BLaER1 (cell line): ENCODE measurements around the gene ANKRD42.
A peak's percentile ranks its signal among the peaks of the same experiment; 100 is the strongest.

ENCODE experiments used
- H3K27ac ChIP-seq: shearing (Covaris generic); formaldehyde crosslinking; 2 replicates; pipeline ENCODE4 v1.8.1; 2022
- H3K27me3 ChIP-seq: shearing (Covaris generic); formaldehyde crosslinking; 2 replicates; pipeline ENCODE4 v1.8.1; 2022
- H3K36me3 ChIP-seq: shearing (Covaris generic); formaldehyde crosslinking; 2 replicates; pipeline ENCODE4 v1.8.1; 2022
- H3K4me1 ChIP-seq: shearing (Covaris generic); formaldehyde crosslinking; 2 replicates; pipeline ENCODE4 v1.8.1; 2022
- H3K4me2 ChIP-seq: shearing (Covaris generic); formaldehyde crosslinking; 2 replicates; pipeline ENCODE4 v1.8.1; 2022
- H3K4me3 ChIP-seq: shearing (Covaris generic); formaldehyde crosslinking; 2 replicates; pipeline ENCODE4 v1.8.1; 2022
- H3K9ac ChIP-seq: shearing (Covaris generic); formaldehyde crosslinking; 2 replicates; pipeline ENCODE4 v1.8.1; 2022
- H3K9me3 ChIP-seq: shearing (Covaris generic); formaldehyde crosslinking; 2 replicates; pipeline ENCODE4 v1.8.1; 2022
- H4K20me1 ChIP-seq: shearing (Covaris generic); formaldehyde crosslinking; 2 replicates; pipeline ENCODE4 v1.8.1; 2022
- Cebpa-rat ChIP-seq: shearing (Covaris generic); IDR thresholded peaks from 2 replicates; pipeline ENCODE4 v1.8.1; 2022

The ANKRD42 gene

GRCh38 chr11:83193315-83194280 lies at the start of gene ANKRD42:
ANKRD42 (plus strand) TSS chr11:83193712; CDS start chr11:83194671, 959 bp downstream.
- no peak for TF ChIP-seq Cebpa-rat
- Histone ChIP-seq H3K36me3 (peaks cover 37% of the 10 kb centered on the region), H3K27me3 (no peaks in the 10 kb centered on the region), H4K20me1 (no peaks in the 10 kb centered on the region), H3K4me2 (peak within 1 kb of the TSS; percentile 99), H3K9ac (peak within 1 kb of the TSS; percentile 83), H3K4me3 (peak within 1 kb of the TSS; percentile 89), H3K4me1 (peaks cover 28% of the 10 kb centered on the region), H3K9me3 (no peaks in the 10 kb centered on the region), H3K27ac (peak within 1 kb of the TSS; percentile 76)

GRCh38 chr11:83147895-83148294 lies 45.6 kb upstream of the ANKRD42 start:
- H3K4me2 ChIP-seq, result no peak overlapping the region
- H3K9ac ChIP-seq, result no peak overlapping the region
- TF ChIP-seq Cebpa-rat, result no peak
- peaks cover 15% of the 10 kb centered on the region for H3K4me1 ChIP-seq
- no peaks in the 10 kb centered on the region for H3K27me3 ChIP-seq
- no peaks in the 10 kb centered on the region for H3K36me3 ChIP-seq
- no peak overlapping the region for H3K4me3 ChIP-seq
- no peaks in the 10 kb centered on the region for H4K20me1 ChIP-seq
- no peaks in the 10 kb centered on the region for H3K9me3 ChIP-seq
- H3K27ac ChIP-seq, result no peak overlapping the region

DNA sequence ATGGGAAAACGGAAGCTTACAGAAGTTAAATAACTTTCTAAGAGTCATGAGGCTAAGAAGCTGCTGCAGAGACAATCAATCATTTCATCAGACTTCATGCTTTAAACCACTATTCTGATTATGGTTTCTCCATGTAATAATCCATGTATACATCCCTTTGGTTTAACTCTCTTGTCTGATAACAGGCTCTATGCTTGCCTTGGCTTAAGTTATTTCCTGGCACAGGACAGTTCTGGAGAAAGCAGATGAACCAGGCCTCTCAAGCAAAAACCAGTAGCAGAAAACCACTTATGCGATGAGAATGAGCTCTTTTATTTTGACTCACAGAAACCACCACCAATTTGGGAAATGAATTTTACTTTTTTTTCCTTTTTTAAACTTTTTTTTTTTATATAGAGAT lies 43.1 kb upstream of the ANKRD42 start:
- Histone ChIP-seq H3K36me3 (no peaks in the 10 kb centered on the region), H3K4me1 (peaks cover 17% of the 10 kb centered on the region), H3K9me3 (no peaks in the 10 kb centered on the region), H3K4me2 (peak overlapping the region; percentile 40; the same call in 1 of the 2 replicates), H3K4me3 (no peak overlapping the region), H4K20me1 (no peaks in the 10 kb centered on the region), H3K9ac (no peak overlapping the region), H3K27ac (no peak overlapping the region), H3K27me3 (no peaks in the 10 kb centered on the region)
- TF ChIP-seq Cebpa-rat, result no peak

DNA sequence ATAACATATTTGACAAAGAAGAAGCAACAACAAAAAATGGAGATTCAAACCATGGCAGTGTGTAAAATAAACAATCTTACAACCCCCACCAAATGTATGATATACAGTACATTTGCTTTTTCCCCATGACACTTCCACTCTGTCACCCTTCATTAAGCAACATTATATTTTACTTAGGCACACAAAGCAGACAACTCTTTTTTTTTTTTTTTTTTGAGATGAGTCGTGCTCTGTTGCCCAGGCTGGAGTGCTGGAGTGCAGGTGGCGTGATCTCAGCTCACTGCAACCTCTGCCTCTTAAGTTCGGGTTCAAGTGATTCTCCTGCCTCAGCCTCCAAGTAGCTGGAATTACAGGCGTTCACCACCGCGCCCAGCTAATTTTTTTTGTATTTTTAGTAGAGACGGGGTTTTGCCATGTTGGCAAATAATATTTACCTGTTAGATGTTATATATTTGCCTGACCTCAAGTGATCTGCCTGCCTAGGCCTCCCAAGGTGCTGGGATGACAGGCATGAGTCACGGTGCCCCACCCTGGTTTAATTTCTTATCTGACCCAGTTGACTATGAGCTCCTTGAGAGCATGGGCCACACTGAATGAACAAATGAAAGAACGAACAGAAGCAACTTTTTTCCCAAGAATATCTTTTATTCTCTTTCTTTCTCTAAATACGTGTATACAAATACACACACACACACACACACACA lies 42.1 kb upstream of the ANKRD42 start:
- no peak for TF ChIP-seq Cebpa-rat
- H3K36me3 ChIP-seq, result no peaks in the 10 kb centered on the region
- no peak overlapping the region for H3K27ac ChIP-seq
- H3K27me3 ChIP-seq, result no peaks in the 10 kb centered on the region
- H3K4me3 ChIP-seq, result no peak overlapping the region
- no peak overlapping the region for H3K9ac ChIP-seq
- H3K4me1 ChIP-seq, result peaks cover 25% of the 10 kb centered on the region
- no peaks in the 10 kb centered on the region for H4K20me1 ChIP-seq
- H3K9me3 ChIP-seq, result no peaks in the 10 kb centered on the region
- H3K4me2 ChIP-seq, result peak overlapping the region; percentile 40

DNA sequence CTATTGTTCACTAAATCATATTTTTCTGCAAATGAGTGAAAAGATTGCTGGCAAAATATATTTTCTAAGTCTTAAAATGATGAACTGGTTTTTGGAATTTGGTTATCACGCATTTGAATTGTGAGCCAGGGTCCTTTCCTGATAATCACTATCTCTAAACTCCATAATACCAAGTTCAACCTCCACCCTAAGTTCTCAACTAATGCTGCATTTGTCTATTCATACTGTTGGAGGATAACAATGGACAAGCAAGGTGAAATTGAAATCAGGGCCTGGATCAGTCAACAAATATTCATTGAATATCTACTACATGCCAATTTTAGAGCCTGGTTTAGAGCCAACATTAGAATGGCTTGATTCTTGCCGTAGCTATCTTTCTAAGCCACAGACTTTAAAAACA lies 41.2 kb upstream of the ANKRD42 start:
- Histone ChIP-seq H3K4me3 (no peak overlapping the region), H4K20me1 (peaks cover under 1% of the 10 kb centered on the region; the same call in 1 of the 2 replicates), H3K36me3 (no peaks in the 10 kb centered on the region), H3K27me3 (no peaks in the 10 kb centered on the region), H3K27ac (no peak overlapping the region), H3K4me1 (peaks cover 25% of the 10 kb centered on the region), H3K4me2 (no peak overlapping the region), H3K9ac (no peak overlapping the region), H3K9me3 (no peaks in the 10 kb centered on the region)
- no peak for TF ChIP-seq Cebpa-rat

- no peak overlapping the region for H3K4me2 ChIP-seq
- H3K27ac ChIP-seq, result no peak overlapping the region
- no peak overlapping the region for H3K4me3 ChIP-seq
- H3K4me1 ChIP-seq, result peaks cover 25% of the 10 kb centered on the region
- H3K9me3 ChIP-seq, result no peaks in the 10 kb centered on the region
- H3K27me3 ChIP-seq, result no peaks in the 10 kb centered on the region
- peaks cover 15% of the 10 kb centered on the region for H4K20me1 ChIP-seq
- H3K9ac ChIP-seq, result no peak overlapping the region
- H3K36me3 ChIP-seq, result no peaks in the 10 kb centered on the region
- no peak for TF ChIP-seq Cebpa-rat
These were observed 39.7 kb upstream of the ANKRD42 start for GRCh38 chr11:83153764-83154163.

DNA sequence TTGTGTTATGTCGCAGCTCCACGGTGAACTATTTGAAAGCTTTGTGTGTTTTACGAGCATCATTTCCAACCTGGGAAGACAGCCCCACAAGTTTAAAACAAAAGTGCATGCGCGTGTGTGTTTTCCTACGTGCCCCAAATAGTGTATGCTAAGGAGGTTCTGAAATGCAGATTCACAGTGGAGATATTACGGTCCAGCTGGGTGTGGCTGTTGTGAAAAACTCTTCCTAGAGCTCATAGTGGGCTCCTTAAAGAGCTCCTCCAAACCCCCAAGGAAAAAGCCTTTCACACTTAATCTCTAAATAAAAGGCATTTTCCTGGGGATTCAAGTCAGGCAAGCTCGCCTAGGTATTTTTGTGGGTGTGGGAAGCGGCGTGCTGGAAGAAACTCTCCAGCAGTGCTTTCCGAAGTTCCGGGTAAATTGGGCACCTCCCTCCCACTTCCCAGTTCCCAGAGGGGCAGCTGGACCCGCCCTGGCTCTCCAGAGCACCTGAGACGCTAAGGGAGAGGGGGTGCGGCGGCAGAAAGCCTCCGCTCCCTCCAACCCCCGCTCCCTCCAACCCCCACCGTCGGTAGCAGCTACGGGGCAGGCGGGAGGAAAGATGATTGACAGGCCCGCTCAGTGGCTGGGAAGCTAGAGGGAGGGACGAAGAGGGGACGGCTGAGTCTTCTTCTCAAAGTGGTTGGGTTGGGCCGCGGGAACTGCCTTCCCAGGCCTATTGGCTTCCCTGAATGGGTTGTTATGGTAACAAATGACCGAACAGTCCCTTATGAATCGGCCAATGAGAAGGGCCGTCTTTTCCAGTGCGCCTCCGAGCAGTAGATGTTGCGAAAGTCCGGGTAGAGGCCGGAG lies 37.1 kb upstream of the ANKRD42 start:
- no peaks in the 10 kb centered on the region for H3K27me3 ChIP-seq

DNA sequence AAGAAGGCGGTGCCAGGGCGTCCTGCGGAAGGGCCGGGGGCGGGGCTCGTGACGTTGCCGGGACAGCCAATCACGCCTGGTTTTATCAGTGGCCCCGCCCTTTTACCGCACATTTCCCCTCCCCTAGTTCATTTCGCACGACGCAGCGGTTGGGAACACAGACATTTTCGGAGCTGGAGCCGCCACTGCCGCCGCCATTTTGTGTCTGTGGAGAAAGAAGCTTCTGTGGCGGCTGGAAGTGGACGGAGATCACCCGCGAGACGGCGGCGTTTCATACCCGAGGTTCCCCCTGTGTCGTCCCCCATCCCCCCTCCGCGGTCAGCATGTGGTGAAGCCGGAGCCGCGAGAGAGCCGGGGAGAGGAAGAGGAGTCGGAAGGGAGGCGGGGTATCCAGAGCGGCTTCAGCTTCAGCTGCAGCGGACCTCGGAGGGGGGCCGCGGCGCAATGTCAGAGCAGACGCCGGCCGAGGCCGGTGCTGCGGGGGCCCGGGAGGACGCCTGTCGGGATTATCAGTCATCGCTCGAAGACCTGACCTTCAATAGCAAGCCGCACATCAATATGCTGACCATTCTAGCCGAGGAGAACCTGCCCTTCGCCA lies 36.4 kb upstream of the ANKRD42 start, which contains the start of gene PCF11:
PCF11 (plus strand) TSS at position 136 of the 598 bp plus-strand sequence; CDS start at position 445, 309 bp downstream.
- no peaks in the 10 kb centered on the region for H3K9me3 ChIP-seq
- H3K27ac ChIP-seq, result peak within 1 kb of the TSS; percentile 99
- peaks cover 21% of the 10 kb centered on the region; the same call in 1 of the 2 replicates for H3K36me3 ChIP-seq
- H3K4me1 ChIP-seq, result peaks cover 38% of the 10 kb centered on the region
- H3K27me3 ChIP-seq, result no peaks in the 10 kb centered on the region
- H3K4me2 ChIP-seq, result peak within 1 kb of the TSS; percentile 89
- TF ChIP-seq Cebpa-rat, result no peak
- peak within 1 kb of the TSS; percentile 98 for H3K4me3 ChIP-seq
- H3K9ac ChIP-seq, result peak within 1 kb of the TSS; percentile 100
- H4K20me1 ChIP-seq, result peaks cover 48% of the 10 kb centered on the region

More for the DNA sequence above, 37.1 kb upstream of the ANKRD42 start:
- TF ChIP-seq Cebpa-rat, result peak; percentile 98
- H3K27ac ChIP-seq, result peak overlapping the region; percentile 83
- peak overlapping the region; percentile 98 for H3K4me3 ChIP-seq
- H3K9ac ChIP-seq, result peak overlapping the region; percentile 87
- H4K20me1 ChIP-seq, result peaks cover 41% of the 10 kb centered on the region
- H3K4me2 ChIP-seq, result peak overlapping the region; percentile 83
- H3K4me1 ChIP-seq, result peaks cover 35% of the 10 kb centered on the region
- H3K36me3 ChIP-seq, result peaks cover 21% of the 10 kb centered on the region; the same call in 1 of the 2 replicates
- H3K9me3 ChIP-seq, result no peaks in the 10 kb centered on the region
